AG10803 (cell line): ENCODE data around the gene PLEKHO1.
A peak's percentile ranks its signal among the peaks of the same experiment; 100 is the strongest.

Experiments used
- DNase-seq: peaks from one replicate; pipeline ENCODE4 v3.0.0; 2010; ENCODE audit warnings: low read depth
- H3K4me3 ChIP-seq: 2 replicates; pipeline ENCODE4 v1.5.1; 2011; ENCODE audit warnings: mild to moderate bottlenecking, low read length, control low read depth
- CTCF ChIP-seq: conservative IDR thresholded peaks from 2 replicates; pipeline ENCODE4 v1.5.1; 2011; ENCODE audit warnings: mild to moderate bottlenecking, low read length, control low read depth, inconsistent platforms

Gene PLEKHO1

GRCh38 chr1:150164224-150164623 is 14.5 kb downstream of the PLEKHO1 start:
- TF ChIP-seq CTCF, result no peak
- DNase-seq, result no peak
- no peak overlapping the region for H3K4me3 ChIP-seq

- DNase-seq, result no peak
- no peak overlapping the region for H3K4me3 ChIP-seq
- TF ChIP-seq CTCF, result no peak
These were observed 15.1 kb downstream of the PLEKHO1 start for GRCh38 chr1:150164779-150165178.

- peak; percentile 56 for DNase-seq
- TF ChIP-seq CTCF, result peak; percentile 80
- H3K4me3 ChIP-seq, result no peak overlapping the region
These were observed 16.2 kb downstream of the PLEKHO1 start for GRCh38 chr1:150165622-150166612.

GRCh38 chr1:150168960-150169601 is 19.4 kb downstream of the PLEKHO1 start:
- DNase-seq, result peak; percentile 45

GRCh38 chr1:150171801-150172200 is 22.1 kb downstream of the PLEKHO1 start:
- no peak for DNase-seq
- H3K4me3 ChIP-seq, result no peak overlapping the region
- no peak for TF ChIP-seq CTCF

More at GRCh38 chr1:150168960-150169601, 19.4 kb downstream of the PLEKHO1 start:
- H3K4me3 ChIP-seq, result no peak overlapping the region
- peak; percentile 77 for TF ChIP-seq CTCF

GRCh38 chr1:150173141-150173585 is 23.4 kb downstream of the PLEKHO1 start:
- H3K4me3 ChIP-seq, result no peak overlapping the region
- no peak for DNase-seq
- no peak for TF ChIP-seq CTCF
